ENCODE data around the gene ACOT11. TPM values are rescaled to one million over a fixed set of nuclear protein-coding genes. Genes with fewer than 3 reads are reported as not detected.

Gene ACOT11
- total and polyA plus RNA-seq, 3 donors from 2014 or later = 4.9 to 33.8 (median 19.1) TPM

DNA sequence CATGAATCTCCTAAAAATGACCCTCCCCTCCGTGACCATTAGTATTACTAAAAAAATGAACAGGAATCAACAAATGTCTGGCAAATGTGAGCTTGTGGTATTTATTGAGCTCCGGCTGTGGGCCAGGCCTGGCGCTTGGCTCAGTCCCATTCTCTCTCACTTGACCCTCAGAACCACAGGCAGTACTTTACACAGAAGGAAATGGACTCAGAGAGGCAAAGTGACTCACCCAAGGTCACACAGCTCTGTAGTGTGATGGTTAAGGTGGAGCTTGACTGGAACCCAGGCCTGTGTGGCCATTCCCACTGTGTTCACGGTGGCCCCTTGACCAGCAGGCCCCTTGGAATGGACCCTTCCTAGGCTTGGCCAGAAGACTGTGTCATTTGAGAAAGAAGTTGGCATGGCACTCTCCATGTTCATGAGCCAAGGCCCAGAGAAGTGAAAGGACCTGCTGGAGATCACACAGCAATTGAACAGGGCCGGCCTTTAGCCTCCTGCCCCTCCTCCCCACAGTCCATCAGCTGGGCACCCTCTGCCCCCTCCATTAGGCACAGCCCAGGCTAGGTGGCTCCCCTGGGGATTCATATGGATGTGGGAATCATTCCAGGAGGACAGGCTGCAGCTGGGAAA is 43.2 kb downstream of the ACOT11 start:
- H3K27ac ChIP-seq = no peak overlapping the region
- intact Hi-C loops (cut with DNase I; ENCODE audit: low total_unique reads) = no loop called here
- H3K27me3 ChIP-seq = no peaks in the 10 kb centered on the region
- DNase-seq = no peak
- no peaks in the 10 kb centered on the region for H3K4me1 ChIP-seq
- no peak overlapping the region for H3K4me3 ChIP-seq
- 93 to 100% methylated on average over 3 to 5 of the region's 5 CpGs for WGBS, 2 donors
- H3K36me3 ChIP-seq (ENCODE audit: low read depth, missing control alignments) = no peaks in the 10 kb centered on the region
- TF ChIP-seq POLR2A (IDR thresholded peaks at IDR 0.05) = no peak
- TF ChIP-seq, protein P1, sequence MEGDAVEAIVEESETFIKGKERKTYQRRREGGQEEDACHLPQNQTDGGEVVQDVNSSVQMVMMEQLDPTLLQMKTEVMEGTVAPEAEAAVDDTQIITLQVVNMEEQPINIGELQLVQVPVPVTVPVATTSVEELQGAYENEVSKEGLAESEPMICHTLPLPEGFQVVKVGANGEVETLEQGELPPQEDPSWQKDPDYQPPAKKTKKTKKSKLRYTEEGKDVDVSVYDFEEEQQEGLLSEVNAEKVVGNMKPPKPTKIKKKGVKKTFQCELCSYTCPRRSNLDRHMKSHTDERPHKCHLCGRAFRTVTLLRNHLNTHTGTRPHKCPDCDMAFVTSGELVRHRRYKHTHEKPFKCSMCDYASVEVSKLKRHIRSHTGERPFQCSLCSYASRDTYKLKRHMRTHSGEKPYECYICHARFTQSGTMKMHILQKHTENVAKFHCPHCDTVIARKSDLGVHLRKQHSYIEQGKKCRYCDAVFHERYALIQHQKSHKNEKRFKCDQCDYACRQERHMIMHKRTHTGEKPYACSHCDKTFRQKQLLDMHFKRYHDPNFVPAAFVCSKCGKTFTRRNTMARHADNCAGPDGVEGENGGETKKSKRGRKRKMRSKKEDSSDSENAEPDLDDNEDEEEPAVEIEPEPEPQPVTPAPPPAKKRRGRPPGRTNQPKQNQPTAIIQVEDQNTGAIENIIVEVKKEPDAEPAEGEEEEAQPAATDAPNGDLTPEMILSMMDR (IDR thresholded peaks at IDR 0.05) = no peak
- H3K9me3 ChIP-seq = no peaks in the 10 kb centered on the region

DNA sequence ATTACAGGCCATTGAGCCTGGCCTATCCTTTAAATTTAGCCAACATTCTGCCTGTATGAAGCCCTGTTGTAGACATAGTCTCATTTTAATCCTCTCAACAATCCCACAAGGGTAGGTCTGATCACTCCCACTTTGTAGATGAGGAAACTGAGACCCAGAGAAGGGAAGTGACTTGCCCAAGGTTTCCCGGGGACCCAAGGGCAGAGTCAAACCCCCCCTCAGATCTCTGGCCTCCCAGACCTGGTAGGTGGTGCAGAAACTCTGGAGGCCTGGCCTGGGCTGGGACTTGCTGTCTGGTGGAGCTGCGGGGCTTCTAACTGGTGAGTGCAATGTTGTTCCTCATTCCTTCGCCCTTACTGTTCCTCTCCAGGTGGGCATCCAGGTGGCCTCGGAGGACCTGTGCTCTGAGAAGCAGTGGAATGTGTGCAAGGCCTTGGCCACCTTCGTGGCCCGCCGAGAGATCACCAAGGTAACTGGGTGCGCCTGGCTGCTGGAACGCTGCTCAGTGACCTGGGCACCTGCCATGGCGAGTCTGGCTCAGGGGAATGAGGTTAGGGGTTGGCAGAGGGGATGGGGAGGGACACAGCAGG is 45.6 kb downstream of the ACOT11 start:
- no peaks in the 10 kb centered on the region for H3K9me3 ChIP-seq
- no peak overlapping the region for H3K4me3 ChIP-seq
- TF ChIP-seq, protein P1 (IDR thresholded peaks at IDR 0.05) = no peak
- no peak for TF ChIP-seq POLR2A (IDR thresholded peaks at IDR 0.05)
- no peak overlapping the region for H3K27ac ChIP-seq
- 89 to 90% methylated on average over 8 to 10 of the region's 10 CpGs for WGBS, 2 donors
- intact Hi-C loops (cut with DNase I; ENCODE audit: low total_unique reads) = no loop called here
- no peaks in the 10 kb centered on the region for H3K36me3 ChIP-seq (ENCODE audit: low read depth, missing control alignments)
- no peaks in the 10 kb centered on the region for H3K27me3 ChIP-seq
- H3K4me1 ChIP-seq = no peaks in the 10 kb centered on the region
- DNase-seq = no peak

DNA sequence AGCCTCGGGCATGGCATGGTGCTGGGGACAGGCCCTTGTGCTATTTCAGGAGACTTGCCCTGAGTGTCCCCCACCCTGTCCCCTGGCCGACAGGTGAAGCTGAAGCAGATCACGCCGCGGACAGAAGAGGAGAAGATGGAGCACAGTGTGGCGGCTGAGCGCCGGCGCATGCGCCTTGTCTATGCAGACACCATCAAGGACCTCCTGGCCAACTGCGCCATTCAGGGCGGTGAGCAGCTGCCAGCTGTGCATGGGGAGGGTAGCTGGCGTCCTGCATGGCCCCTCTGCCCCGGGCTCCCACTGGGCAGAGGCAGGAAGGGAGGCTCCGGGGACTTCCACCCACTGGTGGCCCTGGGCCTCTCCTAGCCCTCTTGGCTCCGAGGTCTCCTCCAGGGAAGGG is 46.4 kb downstream of the ACOT11 start:
- H3K9me3 ChIP-seq = no peaks in the 10 kb centered on the region
- DNase-seq = no peak
- H3K4me1 ChIP-seq = no peaks in the 10 kb centered on the region
- H3K27me3 ChIP-seq = no peaks in the 10 kb centered on the region
- intact Hi-C loops (cut with DNase I; ENCODE audit: low total_unique reads) = no loop called here
- WGBS, 2 donors = 80 to 93% methylated on average over 5 to 16 of the region's 16 CpGs
- no peak for TF ChIP-seq POLR2A (IDR thresholded peaks at IDR 0.05)
- TF ChIP-seq, protein P1 (IDR thresholded peaks at IDR 0.05) = no peak
- H3K4me3 ChIP-seq = no peak overlapping the region
- no peaks in the 10 kb centered on the region for H3K36me3 ChIP-seq (ENCODE audit: low read depth, missing control alignments)
- no peak overlapping the region for H3K27ac ChIP-seq

DNA sequence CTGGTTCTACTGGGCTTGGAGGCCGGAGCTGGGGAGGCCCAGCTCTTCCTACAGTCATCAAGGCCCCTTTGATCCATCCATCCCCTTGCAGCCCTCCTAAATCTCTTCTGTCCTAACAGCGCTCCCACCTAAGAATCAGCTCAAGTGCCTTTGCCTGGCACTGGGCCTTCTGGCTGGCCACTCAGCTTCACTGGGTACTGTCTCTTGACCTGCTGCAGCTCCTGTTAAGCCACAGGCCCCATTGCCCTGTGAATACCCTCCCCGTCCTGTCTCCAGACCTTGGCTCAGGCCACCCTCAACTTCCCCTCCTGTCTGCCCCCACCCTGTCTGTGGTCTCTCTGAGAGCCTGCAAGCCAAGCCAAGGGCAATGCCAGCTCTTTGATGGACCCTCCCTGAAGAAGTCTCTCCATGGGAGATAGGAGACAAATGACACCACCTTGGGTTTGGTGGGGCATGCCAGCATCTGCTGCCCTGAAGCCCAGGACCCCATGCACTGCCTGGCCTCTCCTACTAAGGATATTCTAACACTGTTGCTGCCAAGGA is 48.0 kb downstream of the ACOT11 start:
- TF ChIP-seq, protein P1 (IDR thresholded peaks at IDR 0.05) = no peak
- no peak for TF ChIP-seq POLR2A (IDR thresholded peaks at IDR 0.05)
- no peak for DNase-seq
- no peak overlapping the region for H3K4me3 ChIP-seq
- no peak overlapping the region for H3K27ac ChIP-seq
- intact Hi-C loops (cut with DNase I; ENCODE audit: low total_unique reads) = no loop called here
- WGBS, 2 donors = 92 to 94% methylated on average over 3 of the region's 3 CpGs
- no peaks in the 10 kb centered on the region for H3K9me3 ChIP-seq
- H3K27me3 ChIP-seq = no peaks in the 10 kb centered on the region
- no peaks in the 10 kb centered on the region for H3K36me3 ChIP-seq (ENCODE audit: low read depth, missing control alignments)
- no peaks in the 10 kb centered on the region for H3K4me1 ChIP-seq
